Astrocyte (in vitro differentiated cells and primary cell): ENCODE data around the gene IGSF10. TPM values are rescaled to one million over a fixed set of nuclear protein-coding genes. Genes with fewer than 3 reads are reported as not detected.

Source experiments
- DNase-seq: peaks from one replicate; pipeline ENCODE4 v3.0.0-alpha.2; 2010; ENCODE audit warnings: low read depth
- FAIRE-seq: peaks from 2 replicates; lab custom pipeline; 2011; peaks lifted over from hg19 to GRCh38; lab: Jason Lieb, UNC
- H2AFZ ChIP-seq: 2 replicates; pipeline ENCODE4 v1.6.0; 2012; ENCODE audit warnings: low read depth, low read length, inconsistent platforms
- H3K27ac ChIP-seq: 2 replicates; pipeline ENCODE4 v1.5.1; 2011; ENCODE audit warnings: low read depth, low read length, inconsistent platforms
- H3K27me3 ChIP-seq: 2 replicates; pipeline ENCODE4 v1.6.0; 2011; ENCODE audit warnings: low read length, inconsistent platforms; ENCODE audit not compliant: insufficient read depth
- H3K36me3 ChIP-seq: 2 replicates; pipeline ENCODE4 v1.5.1; 2011; ENCODE audit warnings: low read length, inconsistent platforms; ENCODE audit not compliant: insufficient read depth
- H3K4me1 ChIP-seq: 2 replicates; pipeline ENCODE4 v1.5.1; 2011; ENCODE audit warnings: low read length, inconsistent platforms; ENCODE audit not compliant: insufficient read depth
- H3K4me2 ChIP-seq: 2 replicates; pipeline ENCODE4 v1.6.0; 2012; ENCODE audit warnings: low read length, inconsistent platforms
- H3K4me3 ChIP-seq: 2 replicates; pipeline ENCODE4 v1.5.1; 2011; ENCODE audit warnings: low read depth, mild to moderate bottlenecking, low read length, inconsistent platforms; ENCODE audit not compliant: insufficient read depth
- H3K79me2 ChIP-seq: 2 replicates; pipeline ENCODE4 v1.6.0; 2012; ENCODE audit warnings: mild to moderate bottlenecking, low read length, inconsistent platforms; ENCODE audit not compliant: insufficient read depth
- H3K9ac ChIP-seq: 2 replicates; pipeline ENCODE4 v1.6.0; 2012; ENCODE audit warnings: mild to moderate bottlenecking, low read length, inconsistent platforms
- H3K9me3 ChIP-seq: 2 replicates; pipeline ENCODE4 v1.5.1; 2012; ENCODE audit warnings: low read depth, mild to moderate bottlenecking, low read length, inconsistent platforms; ENCODE audit not compliant: insufficient read depth
- H4K20me1 ChIP-seq: 2 replicates; pipeline ENCODE4 v1.6.0; 2012; ENCODE audit warnings: low read length, inconsistent platforms; ENCODE audit not compliant: insufficient read depth
- H3K27ac Mint-ChIP-seq: one replicate; pipeline ENCODE4 v1.8.0; 2021; ENCODE audit warnings: mild to moderate bottlenecking, mixed read lengths; ENCODE audit not compliant: unreplicated experiment
- H3K27me3 Mint-ChIP-seq: one replicate; pipeline ENCODE4 v1.8.0; 2021; ENCODE audit warnings: low read depth, mixed read lengths; ENCODE audit not compliant: unreplicated experiment
- H3K36me3 Mint-ChIP-seq: one replicate; pipeline ENCODE4 v1.8.0; 2021; ENCODE audit warnings: low read depth, mixed read lengths; ENCODE audit not compliant: unreplicated experiment
- H3K4me1 Mint-ChIP-seq: one replicate; pipeline ENCODE4 v1.8.0; 2021; ENCODE audit warnings: low read depth, mixed read lengths; ENCODE audit not compliant: unreplicated experiment
- H3K4me3 Mint-ChIP-seq: one replicate; pipeline ENCODE4 v1.8.0; 2021; ENCODE audit warnings: mild to moderate bottlenecking, moderate library complexity, mixed read lengths; ENCODE audit not compliant: unreplicated experiment
- H3K9me3 Mint-ChIP-seq: one replicate; pipeline ENCODE4 v1.8.0; 2021; ENCODE audit warnings: mild to moderate bottlenecking, mixed read lengths; ENCODE audit not compliant: unreplicated experiment
- EZH2 ChIP-seq: IDR thresholded peaks from 2 replicates; pipeline ENCODE4 v1.6.1; 2012; ENCODE audit warnings: mild to moderate bottlenecking, low read length, inconsistent platforms; ENCODE audit not compliant: insufficient read depth
- total RNA-seq: library from RNA; stranded (reverse); gene quantifications from 2 replicates; pipeline ENCODE4 v1.2.1, GENCODE V29; 2021
- TF ChIP-seq, protein P1 (sequence below): IDR thresholded peaks from 2 replicates; pipeline ENCODE4 v1.5.1; 2011; ENCODE audit warnings: low read depth, mild to moderate bottlenecking, inconsistent platforms, low read length, moderate library complexity; ENCODE audit not compliant: insufficient read depth

Gene IGSF10
- total RNA-seq, 1 donor from 2014 or later: 0.84 TPM

GRCh38 chr3:151452368-151452767 lies 8.5 kb downstream of the IGSF10 start:
- peaks cover 2% of the 10 kb centered on the region for H3K27me3 Mint-ChIP-seq
- DNase-seq (no peak), FAIRE-seq (no peak)
- H3K4me1 Mint-ChIP-seq: no peaks in the 10 kb centered on the region
- no peak overlapping the region for H2AFZ ChIP-seq
- TF ChIP-seq, protein P1, sequence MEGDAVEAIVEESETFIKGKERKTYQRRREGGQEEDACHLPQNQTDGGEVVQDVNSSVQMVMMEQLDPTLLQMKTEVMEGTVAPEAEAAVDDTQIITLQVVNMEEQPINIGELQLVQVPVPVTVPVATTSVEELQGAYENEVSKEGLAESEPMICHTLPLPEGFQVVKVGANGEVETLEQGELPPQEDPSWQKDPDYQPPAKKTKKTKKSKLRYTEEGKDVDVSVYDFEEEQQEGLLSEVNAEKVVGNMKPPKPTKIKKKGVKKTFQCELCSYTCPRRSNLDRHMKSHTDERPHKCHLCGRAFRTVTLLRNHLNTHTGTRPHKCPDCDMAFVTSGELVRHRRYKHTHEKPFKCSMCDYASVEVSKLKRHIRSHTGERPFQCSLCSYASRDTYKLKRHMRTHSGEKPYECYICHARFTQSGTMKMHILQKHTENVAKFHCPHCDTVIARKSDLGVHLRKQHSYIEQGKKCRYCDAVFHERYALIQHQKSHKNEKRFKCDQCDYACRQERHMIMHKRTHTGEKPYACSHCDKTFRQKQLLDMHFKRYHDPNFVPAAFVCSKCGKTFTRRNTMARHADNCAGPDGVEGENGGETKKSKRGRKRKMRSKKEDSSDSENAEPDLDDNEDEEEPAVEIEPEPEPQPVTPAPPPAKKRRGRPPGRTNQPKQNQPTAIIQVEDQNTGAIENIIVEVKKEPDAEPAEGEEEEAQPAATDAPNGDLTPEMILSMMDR: no peak
- no peak for TF ChIP-seq EZH2
- no peaks in the 10 kb centered on the region for H3K36me3 Mint-ChIP-seq
- H3K27ac Mint-ChIP-seq: no peak overlapping the region
- H3K27me3 ChIP-seq: no peaks in the 10 kb centered on the region
- peaks cover 3% of the 10 kb centered on the region for H3K9me3 Mint-ChIP-seq
- no peak overlapping the region for H3K4me3 Mint-ChIP-seq
- no peak overlapping the region for H3K27ac ChIP-seq
- no peaks in the 10 kb centered on the region for H3K4me1 ChIP-seq
- no peaks in the 10 kb centered on the region for H3K36me3 ChIP-seq
- H3K4me2 ChIP-seq: no peak overlapping the region
- no peaks in the 10 kb centered on the region for H3K79me2 ChIP-seq
- H3K9me3 ChIP-seq: no peaks in the 10 kb centered on the region
- H4K20me1 ChIP-seq: no peaks in the 10 kb centered on the region
- H3K4me3 ChIP-seq: no peak overlapping the region
- no peak overlapping the region for H3K9ac ChIP-seq

GRCh38 chr3:151446002-151446340 lies 14.9 kb downstream of the IGSF10 start:
- no peaks in the 10 kb centered on the region for H3K9me3 Mint-ChIP-seq
- H3K36me3 Mint-ChIP-seq: no peaks in the 10 kb centered on the region
- H3K4me1 Mint-ChIP-seq: peaks cover 11% of the 10 kb centered on the region
- no peak overlapping the region for H3K27ac ChIP-seq
- H3K36me3 ChIP-seq: no peaks in the 10 kb centered on the region
- no peaks in the 10 kb centered on the region for H4K20me1 ChIP-seq
- H3K9me3 ChIP-seq: no peaks in the 10 kb centered on the region
- H3K27ac Mint-ChIP-seq: no peak overlapping the region
- no peak overlapping the region for H3K4me2 ChIP-seq
- H2AFZ ChIP-seq: no peak overlapping the region
- H3K79me2 ChIP-seq: no peaks in the 10 kb centered on the region
- peaks cover 5% of the 10 kb centered on the region for H3K27me3 ChIP-seq
- no peak for TF ChIP-seq EZH2
- TF ChIP-seq, protein P1: no peak
- DNase-seq (no peak), FAIRE-seq (no peak)
- no peaks in the 10 kb centered on the region for H3K4me1 ChIP-seq
- H3K9ac ChIP-seq: no peak overlapping the region
- H3K4me3 Mint-ChIP-seq: no peak overlapping the region
- H3K27me3 Mint-ChIP-seq: peaks cover 1% of the 10 kb centered on the region
- H3K4me3 ChIP-seq: no peak overlapping the region

DNA sequence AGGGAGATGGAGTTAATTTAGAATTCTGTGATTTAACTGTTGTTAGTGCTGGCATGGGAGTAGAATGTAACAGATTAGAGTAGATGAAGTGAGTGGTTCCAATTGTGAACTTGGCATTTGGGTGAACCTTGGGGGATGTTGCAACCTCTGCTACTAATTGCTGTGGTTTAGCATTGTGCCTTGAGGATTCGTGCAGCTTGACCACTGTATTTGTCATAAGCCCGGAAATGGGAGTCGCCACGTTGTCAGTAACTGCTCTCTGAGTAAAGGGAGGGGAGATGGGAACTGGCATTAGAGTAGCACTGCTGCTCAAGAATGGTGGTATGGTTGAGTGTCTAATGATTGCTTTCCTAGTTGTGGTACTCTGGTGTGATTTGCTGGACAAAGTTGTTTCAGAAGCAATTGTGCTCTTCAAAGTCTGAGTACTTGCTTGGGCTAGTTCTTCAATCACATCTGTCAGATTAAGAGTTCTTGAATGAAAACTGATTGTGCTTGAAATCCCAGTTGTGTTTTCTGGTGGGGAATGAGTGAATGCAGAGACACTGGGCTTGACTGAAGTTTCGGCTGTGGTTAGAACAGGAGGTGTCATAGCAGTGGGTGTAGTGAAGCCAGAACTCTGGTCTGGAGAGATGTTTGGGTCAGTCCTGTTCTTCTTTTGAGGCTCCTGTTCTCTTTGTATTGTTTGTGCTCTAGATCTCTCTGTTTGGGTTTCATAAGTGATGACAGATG lies 15.4 kb downstream of the IGSF10 start:
- peaks cover 11% of the 10 kb centered on the region for H3K4me1 Mint-ChIP-seq
- no peaks in the 10 kb centered on the region for H3K9me3 Mint-ChIP-seq
- peak; percentile 58 for FAIRE-seq

More for the DNA sequence above, 15.4 kb downstream of the IGSF10 start:
- Histone ChIP-seq H2AFZ (no peak overlapping the region), H3K27me3 (peaks cover 5% of the 10 kb centered on the region), H3K4me1 (no peaks in the 10 kb centered on the region), H4K20me1 (no peaks in the 10 kb centered on the region), H3K27ac (no peak overlapping the region), H3K79me2 (no peaks in the 10 kb centered on the region), H3K9me3 (no peaks in the 10 kb centered on the region), H3K4me3 (no peak overlapping the region), H3K4me2 (no peak overlapping the region), H3K9ac (no peak overlapping the region), H3K36me3 (no peaks in the 10 kb centered on the region)
- no peak overlapping the region for H3K27ac Mint-ChIP-seq
- no peak for TF ChIP-seq EZH2
- TF ChIP-seq, protein P1: no peak
- H3K27me3 Mint-ChIP-seq: no peaks in the 10 kb centered on the region
- peak; percentile 91 for DNase-seq
- no peaks in the 10 kb centered on the region for H3K36me3 Mint-ChIP-seq
- H3K4me3 Mint-ChIP-seq: no peak overlapping the region
